Heart right ventricle (tissue), 16 donors: ENCODE measurements around the gene SLAMF9. TPM values are rescaled to one million over a fixed set of nuclear protein-coding genes. Genes with fewer than 3 reads are reported as not detected.

ENCODE experiments used
- ATAC-seq, 8 donors: fragments of 200-7000 bp; cut with Tn5 transposase; one replicate each; pipeline ENCODE4 v1.9.1; 2020; ENCODE audit warnings: mild to moderate bottlenecking in 8 of 8, moderate library complexity in 8 of 8, moderate number of reproducible peaks in 1 of 8
- DNase-seq, 2 donors: peaks; one replicate each; pipeline ENCODE4 v3.0.0-alpha.2; 2020
- H3K27ac ChIP-seq, 10 donors: fragments of 200-600 bp; sonication (generic) in 2 of 10; one replicate each; pipeline versions ENCODE4 v1.5.0 to v1.8.0; 2020 to 2022; ENCODE audit warnings: mild to moderate bottlenecking in 3 of 10
- H3K27me3 ChIP-seq, 7 donors: fragments of 200-600 bp; one replicate each; pipeline ENCODE4 v1.8.0; 2021 to 2022; ENCODE audit warnings: mild to moderate bottlenecking in 2 of 7
- H3K36me3 ChIP-seq, 9 donors: fragments of 200-600 bp; sonication (generic) in 1 of 9; one replicate each; pipeline versions ENCODE4 v1.5.0 to v1.8.0; 2020 to 2022; ENCODE audit warnings: mild to moderate bottlenecking in 2 of 9
- H3K4me1 ChIP-seq, 9 donors: fragments of 200-600 bp; sonication (generic) in 1 of 9; one replicate each; pipeline versions ENCODE4 v1.5.0 to v1.8.0; 2020 to 2022; ENCODE audit warnings: mild to moderate bottlenecking in 4 of 9
- H3K4me3 ChIP-seq, 10 donors: fragments of 200-600 bp; sonication (generic) in 2 of 10; one replicate each; pipeline versions ENCODE4 v1.5.0 to v1.8.0; 2020 to 2022; ENCODE audit warnings: mild to moderate bottlenecking in 7 of 10, moderate library complexity in 2 of 10
- H3K9me3 ChIP-seq, 11 donors: fragments of 200-600 bp in 10 of 11; sonication (generic) in 2 of 11; one replicate each; pipeline versions ENCODE4 v1.5.0 to v1.8.0; 2013 to 2022; ENCODE audit warnings: mild to moderate bottlenecking in 2 of 11, control low read depth in 1 of 11, moderate library complexity in 1 of 11
- WGBS, 2 donors: extraction: QIAGEN DNeasy Blood & Tissue Kit; methylation state at CpG; one replicate each; pipeline ENCODE4 v1.1.7; 2013; ENCODE audit warnings: inconsistent platforms in 1 of 2; 5-methylcytosine and 5-hydroxymethylcytosine counted together
- intact Hi-C, 10 donors: fragments of 100-400 bp; cut with DNase I; formaldehyde crosslinking; loops; one replicate each; pipeline versions ENCODE4 v1.11.1 to v1.14.2; 2022
- polyA plus RNA-seq, 2 donors: library from polyadenylated mRNA; stranded (reverse); fragments of 200-250 nt; gene quantifications; one replicate each; pipeline ENCODE4 v1.2.3, GENCODE V29; 2013
- total RNA-seq, 10 donors: library from RNA; stranded (reverse); fragmentation: NEBNext Ultra II Directional in 3 of 10; extraction: Animal tissue kit (Norgen Biotek cat#: 25700) in 3 of 10; gene quantifications; one replicate each; pipeline versions ENCODE4 v1.2.1 to v1.2.4, GENCODE V29; 2021 to 2023
- TF ChIP-seq, protein P1 (sequence below), 9 donors: fragments of 200-600 bp; sonication (generic) in 2 of 9; IDR thresholded peaks; one replicate each; pipeline versions ENCODE4 v1.5.0 to v1.8.0; 2021 to 2022; ENCODE audit warnings: antibody characterized with exemption in 9 of 9, mild to moderate bottlenecking in 5 of 9, moderate library complexity in 1 of 9
- donor health status: Arrhythmogenic right ventricular cardiomyopathy.
- donor health status: ischemic (EF 13 %, LVEDD 7.1; RV severe dilation, severe dysfunction).
- donor health status: healthy with polysubstance abuse.
- donor health status: DM: no; HTN: yes; CAD: no.
- donor health status: DM: no; HTN: no; CAD: no.
- donor health status: ischemic (EF 25% LVEDD 6.9; RV normal size, moderate dysfunction).
- donor health status: ischemic (EF 25% LVEDD 5.7; RV mildly dilated, moderate dysfunction).
- donor health status: healthy.
- donor health status: DM: yes; HTN: yes; CAD: no.
- donor health status: Ischemic cardiomyopathy.
- donor health status: ischemic (EF 35%, LVEDD 5.7; RV mildly dilated, moderate dysfunction).
- donor health status: nonischemic (EF 11% LVEDD 7.7; RV severe dilation, severe dysfunction).
- donor health status: DM: yes; HTN: yes; CAD: no.
- donor health status: PGD.
- donor health status: ischemic (EF 29% LVEDD 5.4; RV normal size, mild dysfunction).
- donor health status: nonischemic (EF 23%, LVEDD 6.1; RV moderate dilation, normal function).

The SLAMF9 gene
- total and polyA plus RNA-seq, 12 donors = 0.13 TPM; not detected in 11

- Histone ChIP-seq H3K27ac (no peak overlapping the region), H3K9me3 (no peaks in the 10 kb centered on the region), H3K36me3 (no peaks in the 10 kb centered on the region), H3K4me1 (peaks cover 0 to 5% (median 0%) of the 10 kb centered on the region in 9 donors), H3K4me3 (no peak overlapping the region), H3K27me3 (peaks cover 0 to 33% (median 20%) of the 10 kb centered on the region in 7 donors)
- WGBS, 2 donors = 83 to 84% methylated on average over 3 of the region's 3 CpGs
- TF ChIP-seq, protein P1, sequence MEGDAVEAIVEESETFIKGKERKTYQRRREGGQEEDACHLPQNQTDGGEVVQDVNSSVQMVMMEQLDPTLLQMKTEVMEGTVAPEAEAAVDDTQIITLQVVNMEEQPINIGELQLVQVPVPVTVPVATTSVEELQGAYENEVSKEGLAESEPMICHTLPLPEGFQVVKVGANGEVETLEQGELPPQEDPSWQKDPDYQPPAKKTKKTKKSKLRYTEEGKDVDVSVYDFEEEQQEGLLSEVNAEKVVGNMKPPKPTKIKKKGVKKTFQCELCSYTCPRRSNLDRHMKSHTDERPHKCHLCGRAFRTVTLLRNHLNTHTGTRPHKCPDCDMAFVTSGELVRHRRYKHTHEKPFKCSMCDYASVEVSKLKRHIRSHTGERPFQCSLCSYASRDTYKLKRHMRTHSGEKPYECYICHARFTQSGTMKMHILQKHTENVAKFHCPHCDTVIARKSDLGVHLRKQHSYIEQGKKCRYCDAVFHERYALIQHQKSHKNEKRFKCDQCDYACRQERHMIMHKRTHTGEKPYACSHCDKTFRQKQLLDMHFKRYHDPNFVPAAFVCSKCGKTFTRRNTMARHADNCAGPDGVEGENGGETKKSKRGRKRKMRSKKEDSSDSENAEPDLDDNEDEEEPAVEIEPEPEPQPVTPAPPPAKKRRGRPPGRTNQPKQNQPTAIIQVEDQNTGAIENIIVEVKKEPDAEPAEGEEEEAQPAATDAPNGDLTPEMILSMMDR (IDR thresholded peaks at IDR 0.05) = no peak
- intact Hi-C loops = no loop called here
- ATAC-seq = no peak
- DNase-seq = no peak
These were observed 1.4 kb upstream of the SLAMF9 start for GRCh38 chr1:159955456-159955855.

GRCh38 chr1:159952932-159953331 lies 1.1 kb downstream of the SLAMF9 start:
- Histone ChIP-seq H3K4me3 (no peak overlapping the region), H3K36me3 (no peaks in the 10 kb centered on the region), H3K27ac (no peak overlapping the region), H3K27me3 (peaks cover 0 to 32% (median 20%) of the 10 kb centered on the region in 7 donors), H3K9me3 (no peaks in the 10 kb centered on the region), H3K4me1 (peaks cover 0 to 5% (median 0%) of the 10 kb centered on the region in 9 donors)
- WGBS, 2 donors = 83 to 84% methylated on average over 5 of the region's 5 CpGs
- TF ChIP-seq, protein P1 (IDR thresholded peaks at IDR 0.05) = no peak
- DNase-seq (no peak), ATAC-seq (no peak)
- intact Hi-C loops = no loop called here

GRCh38 chr1:159951551-159951950 lies 2.5 kb downstream of the SLAMF9 start:
- peaks cover 0 to 5% (median 0%) of the 10 kb centered on the region in 9 donors for H3K4me1 ChIP-seq
- H3K36me3 ChIP-seq = no peaks in the 10 kb centered on the region
- intact Hi-C loops = no loop called here
- no peaks in the 10 kb centered on the region for H3K9me3 ChIP-seq
- ATAC-seq (no peak), DNase-seq (no peak)
- H3K4me3 ChIP-seq = no peak overlapping the region
- TF ChIP-seq, protein P1 (IDR thresholded peaks at IDR 0.05) = no peak
- WGBS, 2 donors = 75 to 80% methylated on average over 1 of the region's 1 CpG
- H3K27ac ChIP-seq = no peak overlapping the region
- H3K27me3 ChIP-seq = peaks cover 0 to 32% (median 20%) of the 10 kb centered on the region in 7 donors

GRCh38 chr1:159951016-159951415 lies 3.0 kb downstream of the SLAMF9 start:
- ATAC-seq = no peak
- intact Hi-C loops = no loop called here
- H3K9me3 ChIP-seq = no peaks in the 10 kb centered on the region
- TF ChIP-seq, protein P1 (IDR thresholded peaks at IDR 0.05) = no peak
- WGBS, 2 donors = 54 to 55% methylated on average over 2 of the region's 2 CpGs
- no peaks in the 10 kb centered on the region for H3K36me3 ChIP-seq
- peaks cover 0 to 32% (median 20%) of the 10 kb centered on the region in 7 donors for H3K27me3 ChIP-seq
- DNase-seq = no peak
- H3K4me3 ChIP-seq = no peak overlapping the region
- peaks cover 0 to 6% (median 1%) of the 10 kb centered on the region in 9 donors for H3K4me1 ChIP-seq
- no peak overlapping the region for H3K27ac ChIP-seq
